H1 (cell line): ENCODE measurements around the gene ABHD4.

ENCODE experiments used
- BACH1 ChIP-seq: IDR thresholded peaks from 2 replicates; pipeline ENCODE4 v1.6.1; 2012; ENCODE audit warnings: low read length, improper control_type of control experiment
- CHD1 ChIP-seq: IDR thresholded peaks from 2 replicates; pipeline ENCODE4 v1.6.1; 2012; ENCODE audit warnings: low read depth, low read length, improper control_type of control experiment
- CREB1 ChIP-seq: IDR thresholded peaks from 2 replicates; pipeline ENCODE4 v1.6.1; 2012; ENCODE audit warnings: inconsistent platforms
- CTCF ChIP-seq, 3 experiments: IDR thresholded peaks; 1 replicate in 2 of 3; 2 replicates in 1 of 3; pipeline versions ENCODE4 v1.5.1 to v1.6.1; 2011; ENCODE audit warnings: low read length in 3 of 3, mild to moderate bottlenecking in 3 of 3, inconsistent platforms in 2 of 3, low read depth in 1 of 3, moderate library complexity in 1 of 3; ENCODE audit not compliant: insufficient read depth in 1 of 3; ENCODE audit errors: control extremely low read depth in 1 of 3
- EZH2 ChIP-seq: fragments of 200-600 bp; sonication (generic); IDR thresholded peaks from 2 replicates; pipeline ENCODE4 v1.7.1; 2012; ENCODE audit warnings: low read depth, mild to moderate bottlenecking, moderate library complexity, low read length, inconsistent platforms; ENCODE audit not compliant: severe bottlenecking
- JUN ChIP-seq: IDR thresholded peaks from 2 replicates; pipeline ENCODE4 v1.6.1; 2011; ENCODE audit warnings: low read depth, mild to moderate bottlenecking, improper control_type of control experiment, low read length
- PHF8 ChIP-seq: fragments of 200-600 bp; sonication (generic); conservative IDR thresholded peaks from 2 replicates; pipeline ENCODE4 v1.7.1; 2012; ENCODE audit warnings: low read depth, mild to moderate bottlenecking, inconsistent platforms, low read length, moderate library complexity
- POLR2A ChIP-seq, 2 experiments: IDR thresholded peaks; 1 replicate in 1 of 2; 2 replicates in 1 of 2; pipeline ENCODE4 v1.6.1; 2011; ENCODE audit warnings: low read depth in 2 of 2, low read length in 2 of 2, mild to moderate bottlenecking in 2 of 2; ENCODE audit errors: control extremely low read depth in 1 of 2
- POLR2AphosphoS5 ChIP-seq: IDR thresholded peaks from 2 replicates; pipeline ENCODE4 v1.6.1; 2011; ENCODE audit warnings: low read depth, low read length
- RFX5 ChIP-seq: IDR thresholded peaks from 2 replicates; pipeline ENCODE4 v1.6.1; 2011; ENCODE audit warnings: low read depth, low read length, improper control_type of control experiment, borderline replicate concordance
- SIN3A ChIP-seq, 2 experiments: IDR thresholded peaks in 1 of 2; conservative IDR thresholded peaks in 1 of 2; 2 replicates each; pipeline ENCODE4 v1.6.1; 2011 to 2012; ENCODE audit warnings: low read length in 2 of 2, improper control_type of control experiment in 1 of 2, low read depth in 1 of 2, mild to moderate bottlenecking in 1 of 2
- TEAD4 ChIP-seq: IDR thresholded peaks from 2 replicates; pipeline ENCODE4 v1.6.1; 2012; ENCODE audit warnings: low read depth, low read length, inconsistent platforms, mixed read lengths
- TF ChIP-seq, protein P1 (sequence below): IDR thresholded peaks from 2 replicates; pipeline ENCODE4 v1.6.1; 2012; ENCODE audit warnings: inconsistent platforms

DNA sequence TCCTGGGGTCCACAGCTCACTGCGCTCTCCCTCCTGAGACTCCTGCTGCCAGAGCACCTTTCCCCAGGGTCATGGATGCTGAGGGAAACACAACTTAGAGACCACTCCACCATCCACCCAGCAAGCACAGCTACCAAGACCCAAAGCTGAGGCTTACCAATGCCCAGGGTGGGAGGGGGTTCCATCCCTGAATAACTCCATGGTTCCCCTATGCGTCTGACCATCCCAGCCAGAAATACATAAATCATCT is 45.3 kb upstream of the ABHD4 start:
- TF ChIP-seq TEAD4: no peak
- TF ChIP-seq CREB1: no peak
- TF ChIP-seq POLR2AphosphoS5: no peak
- no peak for TF ChIP-seq CTCF (IDR thresholded peaks at IDR 0.05; ENCODE audit: control extremely low read depth in 1 of 3, insufficient read depth in 1 of 3, low read depth in 1 of 3, low read length in 3 of 3)
- TF ChIP-seq JUN: no peak
- no peak for TF ChIP-seq POLR2A (IDR thresholded peaks at IDR 0.05; ENCODE audit: control extremely low read depth in 1 of 2, low read depth in 2 of 2, low read length in 2 of 2)
- no peak for TF ChIP-seq EZH2
- TF ChIP-seq PHF8: no peak
- TF ChIP-seq SIN3A (conservative IDR thresholded peaks at IDR 0.05 in 1 of 2, IDR thresholded peaks at IDR 0.05 in 1 of 2; ENCODE audit: low read depth in 1 of 2, low read length in 2 of 2): no peak
- TF ChIP-seq RFX5: no peak
- no peak for TF ChIP-seq BACH1
- TF ChIP-seq, protein P1, sequence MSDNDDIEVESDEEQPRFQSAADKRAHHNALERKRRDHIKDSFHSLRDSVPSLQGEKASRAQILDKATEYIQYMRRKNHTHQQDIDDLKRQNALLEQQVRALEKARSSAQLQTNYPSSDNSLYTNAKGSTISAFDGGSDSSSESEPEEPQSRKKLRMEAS: no peak
- TF ChIP-seq CHD1: no peak
